A549 (cell line): ENCODE results near the gene PRR12. TPM values are rescaled to one million over a fixed set of nuclear protein-coding genes. Genes with fewer than 3 reads are reported as not detected.

Source experiments
- ATAC-seq, 2 experiments: fragments of 200-7000 bp in 1 of 2; fragments of >200 bp in 1 of 2; cut with Nextera tagmentation in 1 of 2; cut with Tn5 transposase in 1 of 2; 3 replicates each; pipeline versions ENCODE4 v1.8.0 to v1.9.1; 2018 to 2020; ENCODE audit warnings: mild to moderate bottlenecking in 1 of 2, moderate library complexity in 1 of 2
- CTCF ChIA-PET: fragments of 300-600 bp; sonication (Branson Sonifier 250); formaldehyde crosslinking; extraction: SDS; loops from one replicate; lab custom pipeline; 2021; ENCODE audit warnings: antibody characterized with exemption, inconsistent platforms; lab: Yijun Ruan, JAX
- POLR2A ChIA-PET: fragments of 350-600 bp; formaldehyde crosslinking; extraction: SDS; loops from one replicate; lab custom pipeline; 2021; ENCODE audit warnings: antibody characterized with exemption, inconsistent platforms; lab: Yijun Ruan, JAX
- DNase-seq, 2 experiments: peaks; one replicate each; pipeline versions ENCODE4 v3.0.0 to v3.0.0-alpha.2; 2011 to 2016; ENCODE audit warnings: low read depth in 1 of 2, low spot score in 1 of 2
- FAIRE-seq: peaks from 2 replicates; lab custom pipeline; 2011; peaks lifted over from hg19 to GRCh38; lab: Jason Lieb, UNC
- H3K27ac ChIP-seq, 2 experiments: fragments of >200 bp; sonication (Bioruptor Twin); formaldehyde crosslinking; 3 replicates each; pipeline ENCODE4 v1.5.1; 2016 to 2017
- H3K4me1 ChIP-seq: fragments of >200 bp; sonication (Bioruptor Twin); formaldehyde crosslinking; 3 replicates; pipeline ENCODE4 v1.6.1; 2016
- H3K4me2 ChIP-seq: fragments of >200 bp; sonication (Bioruptor Twin); formaldehyde crosslinking; 3 replicates; pipeline ENCODE4 v1.6.1; 2016
- H3K4me3 ChIP-seq: fragments of >200 bp; sonication (Bioruptor Twin); formaldehyde crosslinking; 3 replicates; pipeline ENCODE4 v1.5.1; 2016
- H3K9me3 ChIP-seq: fragments of >200 bp; sonication (Bioruptor Twin); formaldehyde crosslinking; 3 replicates; pipeline ENCODE4 v1.6.1; 2016
- ATOH8 ChIP-seq: fragments of 250-450 bp; sonication (Bioruptor Pico); IDR thresholded peaks from 2 replicates; pipeline ENCODE4 v1.5.0; 2020; ENCODE audit warnings: low read depth, mild to moderate bottlenecking, moderate library complexity
- BHLHE40 ChIP-seq: IDR thresholded peaks from 2 replicates; pipeline ENCODE4 v1.6.1; 2012; ENCODE audit warnings: low read depth, low read length, inconsistent platforms
- EHF ChIP-seq: fragments of 250-450 bp; sonication (Bioruptor Pico); IDR thresholded peaks from 2 replicates; pipeline ENCODE4 v1.5.0; 2020; ENCODE audit warnings: mild to moderate bottlenecking
- EP300 ChIP-seq, 2 experiments: fragments of >200 bp; sonication (Bioruptor Twin); formaldehyde crosslinking; IDR thresholded peaks; 2 replicates in 1 of 2; 3 replicates in 1 of 2; pipeline ENCODE4 v1.6.1; 2016 to 2017
- ESRRA ChIP-seq: fragments of 150-350 bp; IDR thresholded peaks from 2 replicates; pipeline ENCODE4 v1.6.1; 2014; ENCODE audit warnings: mild to moderate bottlenecking, low read length, borderline replicate concordance
- FOSB ChIP-seq: fragments of 250-450 bp; sonication (Bioruptor Pico); IDR thresholded peaks from 2 replicates; pipeline ENCODE4 v1.5.0; 2020; ENCODE audit warnings: mild to moderate bottlenecking, moderate library complexity
- HES2 ChIP-seq: fragments of >200 bp; sonication (Bioruptor Twin); formaldehyde crosslinking; IDR thresholded peaks from 2 replicates; pipeline ENCODE4 v1.6.1; 2016
- HOXA7 ChIP-seq: fragments of 250-450 bp; sonication (Bioruptor Pico); IDR thresholded peaks from 2 replicates; pipeline ENCODE4 v1.5.0; 2020; ENCODE audit warnings: mild to moderate bottlenecking, moderate library complexity
- JUN ChIP-seq, 2 experiments: fragments of >200 bp; sonication (Bioruptor Twin); formaldehyde crosslinking; IDR thresholded peaks; 2 replicates in 1 of 2; 3 replicates in 1 of 2; pipeline ENCODE4 v1.6.1; 2016 to 2017
- JUNB ChIP-seq: fragments of >200 bp; sonication (Bioruptor Twin); formaldehyde crosslinking; IDR thresholded peaks from 2 replicates; pipeline ENCODE4 v1.6.1; 2016
- NPAS2 ChIP-seq: fragments of 250-450 bp; sonication (Bioruptor Pico); IDR thresholded peaks from 2 replicates; pipeline ENCODE4 v1.8.0; 2022; ENCODE audit warnings: mild to moderate bottlenecking, moderate library complexity, borderline replicate concordance
- PBX3 ChIP-seq: IDR thresholded peaks from 2 replicates; pipeline ENCODE4 v1.6.1; 2012
- POLR2AphosphoS2 ChIP-seq: conservative IDR thresholded peaks from 2 replicates; pipeline ENCODE4 v1.6.1; 2012; ENCODE audit warnings: low read length, improper control_type of control experiment, inconsistent platforms
- RFX5 ChIP-seq: fragments of 450-650 bp; IDR thresholded peaks from 2 replicates; pipeline ENCODE4 v1.7.1; 2014; ENCODE audit warnings: antibody characterized with exemption, mild to moderate bottlenecking, moderate library complexity
- RNF2 ChIP-seq: fragments of 200-600 bp; sonication (generic); IDR thresholded peaks from 2 replicates; pipeline ENCODE4 v1.6.1; 2016; ENCODE audit warnings: low read depth, mild to moderate bottlenecking, antibody characterized with exemption, moderate library complexity, borderline replicate concordance
- SMC3 ChIP-seq: fragments of >200 bp; sonication (Bioruptor Twin); formaldehyde crosslinking; IDR thresholded peaks from 3 replicates; pipeline ENCODE4 v1.6.1; 2018; ENCODE audit warnings: inconsistent platforms
- TFCP2L1 ChIP-seq: fragments of 250-450 bp; sonication (Bioruptor Pico); IDR thresholded peaks from 2 replicates; pipeline ENCODE4 v1.5.0; 2021; ENCODE audit warnings: mild to moderate bottlenecking
- ZFP36 ChIP-seq: fragments of 450-650 bp; IDR thresholded peaks from 2 replicates; pipeline ENCODE4 v1.6.1; 2014; ENCODE audit warnings: borderline replicate concordance; ENCODE audit not compliant: partially characterized antibody
- ZNF302 ChIP-seq: fragments of 250-450 bp; sonication (Bioruptor Pico); IDR thresholded peaks from 2 replicates; pipeline ENCODE4 v1.9.0; 2021; ENCODE audit warnings: inconsistent platforms, mild to moderate bottlenecking, moderate library complexity
- WGBS: methylation state at CpG from one replicate; pipeline ENCODE4 v1.1.6; 2017; ENCODE audit errors: missing lambda C conversion rate; 5-methylcytosine and 5-hydroxymethylcytosine counted together
- polyA plus RNA-seq, 4 experiments: library from polyadenylated mRNA; depleted of rRNA in 3 of 4; stranded (reverse); fragments of >200 nt; fragmentation: RNase III in 1 of 4; extraction: RNeasy Plus Mini Kit Qiagen cat#74134 plus additional on column Dnase treatment in 1 of 4; gene quantifications; 2 replicates in 3 of 4; 3 replicates in 1 of 4; pipeline ENCODE4 v1.2.3, GENCODE V29; 2011 to 2017
- TF ChIP-seq, protein P1 (sequence below): fragments of 450-650 bp; IDR thresholded peaks from 2 replicates; pipeline ENCODE4 v1.6.1; 2014; ENCODE audit warnings: antibody characterized with exemption

The PRR12 gene
- polyA plus RNA-seq, 2 of the 4 experiments (the other 2 are of a cell fraction): 0.78 to 15.6 TPM

GRCh38 chr19:49593233-49594113, 2.5 kb downstream of the PRR12 start:
- no peak for TF ChIP-seq EHF (CRISPR knock-in tag)
- no peak for TF ChIP-seq NPAS2 (CRISPR knock-in tag)
- TF ChIP-seq SMC3: no peak
- TF ChIP-seq JUN (IDR thresholded peaks at IDR 0.05): no peak
- no peak for TF ChIP-seq FOSB (CRISPR knock-in tag)
- TF ChIP-seq JUNB: no peak
- TF ChIP-seq HOXA7 (CRISPR knock-in tag): no peak
- 0 out of 2 replicates have a peak, but pooled peaks have one; percentile 17 for TF ChIP-seq RFX5
- no peak for TF ChIP-seq POLR2AphosphoS2
- peak; percentile 14; the same call in 1 of the 2 replicates for TF ChIP-seq PBX3
- TF ChIP-seq, protein P1, sequence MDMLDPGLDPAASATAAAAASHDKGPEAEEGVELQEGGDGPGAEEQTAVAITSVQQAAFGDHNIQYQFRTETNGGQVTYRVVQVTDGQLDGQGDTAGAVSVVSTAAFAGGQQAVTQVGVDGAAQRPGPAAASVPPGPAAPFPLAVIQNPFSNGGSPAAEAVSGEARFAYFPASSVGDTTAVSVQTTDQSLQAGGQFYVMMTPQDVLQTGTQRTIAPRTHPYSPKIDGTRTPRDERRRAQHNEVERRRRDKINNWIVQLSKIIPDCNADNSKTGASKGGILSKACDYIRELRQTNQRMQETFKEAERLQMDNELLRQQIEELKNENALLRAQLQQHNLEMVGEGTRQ: peak; percentile 57
- no peak for TF ChIP-seq ESRRA
- TF ChIP-seq ATOH8 (CRISPR knock-in tag): no peak
- TF ChIP-seq EP300 (IDR thresholded peaks at IDR 0.05): no peak
- H3K4me2 ChIP-seq: peak overlapping the region; percentile 93
- peaks cover 11% of the 10 kb centered on the region for H3K4me1 ChIP-seq
- ChIA-PET POLR2A (interaction anchor here (0.6 to 1.8 kb wide), 6 partner anchors 13 to 231 kb away, joined by 3 to 30 read pairs (median 4); partner anchors contain the start of genes NOSIP, PRRG2, RRAS and SCAF1), CTCF (interaction anchor here (1.0 to 1.6 kb wide), 5 partner anchors 9 to 93 kb away, joined by 3 to 8 read pairs (median 4); partner anchors contain the start of gene PRRG2)
- FAIRE-seq: peak; percentile 96
- 10% methylated on average over 20 of the region's 27 CpGs for WGBS
- H3K27ac ChIP-seq: peak overlapping the region; percentile 97 to 99
- peak; percentile 97 to 100 for DNase-seq
- no peaks in the 10 kb centered on the region for H3K9me3 ChIP-seq
- ATAC-seq: peak; percentile 42 to 75
- peak overlapping the region; percentile 63 for H3K4me3 ChIP-seq

- Histone ChIP-seq H3K4me3 (no peak overlapping the region), H3K4me1 (peaks cover 11% of the 10 kb centered on the region), H3K9me3 (no peaks in the 10 kb centered on the region), H3K27ac (peak overlapping the region in 1 of 2 experiments; percentile 41; a peak in 2 of 6 replicates), H3K4me2 (peak overlapping the region; percentile 93)
- ChIA-PET POLR2A (interaction anchor here (1.6 to 1.8 kb wide), 2 partner anchors 14 to 47 kb away, joined by 10 to 30 read pairs; partner anchors contain the start of genes NOSIP, PRRG2, RRAS and SCAF1), CTCF (interaction anchor here (0.6 to 3.1 kb wide), 6 partner anchors 8 to 92 kb away, joined by 3 to 13 read pairs (median 4); partner anchors contain the start of gene RRAS)
- 96% methylated on average over 34 of the region's 35 CpGs for WGBS
- TF ChIP-seq HES2: no peak
- no peak for TF ChIP-seq ZNF302 (CRISPR knock-in tag)
- TF ChIP-seq ZFP36: no peak
- no peak for TF ChIP-seq BHLHE40
- TF ChIP-seq TFCP2L1 (CRISPR knock-in tag): no peak
- no peak for TF ChIP-seq RNF2
- FAIRE-seq (no peak), ATAC-seq (no peak), DNase-seq (no peak)
Measured at GRCh38 chr19:49594157-49594992, 3.4 kb downstream of the PRR12 start.
